M059J (cell line): ENCODE data around the gene BCL6. TPM values are rescaled to one million over a fixed set of nuclear protein-coding genes. Genes with fewer than 3 reads are reported as not detected.
"Not testable (repeated sequence)": the region's sequence is repeated elsewhere in the genome, so short reads cannot be mapped to it uniquely, and the experiment has no call there.

Experiments used
- DNase-seq: peaks from one replicate; pipeline ENCODE4 v3.0.0-alpha.2; 2012; ENCODE audit warnings: low read depth
- total RNA-seq: library from RNA; depleted of rRNA; stranded (reverse); fragments of >200 nt; shearing (Covaris generic); gene quantifications from 2 replicates; pipeline ENCODE4 v1.2.3, GENCODE V29; 2014

Gene BCL6
- total RNA-seq, 1 experiment from 2014 or later = 19.2 TPM

- peak; percentile 81 for DNase-seq
Observed at GRCh38 chr3:187714404-187714979, 30.8 kb downstream of the BCL6 start.

- peak; percentile 74 for DNase-seq
Observed at GRCh38 chr3:187713504-187713903, 31.8 kb downstream of the BCL6 start.

- no peak for DNase-seq
Observed at GRCh38 chr3:187709155-187709554, 36.1 kb downstream of the BCL6 start.

- DNase-seq = no peak
Observed at GRCh38 chr3:187708696-187709095, 36.6 kb downstream of the BCL6 start.

GRCh38 chr3:187706971-187707370 lies 38.3 kb downstream of the BCL6 start:
- DNase-seq = no peak

- peak; percentile 37 for DNase-seq
Observed at GRCh38 chr3:187705164-187705563, 40.1 kb downstream of the BCL6 start.

GRCh38 chr3:187702507-187703033 lies 42.7 kb downstream of the BCL6 start, which contains the start of gene RTP2:
Gene RTP2 (minus strand): TSS chr3:187702557. CDS start chr3:187702128, 429 bp downstream.
- DNase-seq = peak; percentile 89

GRCh38 chr3:187700249-187700648 lies 45.0 kb downstream of the BCL6 start:
- no peak for DNase-seq

- DNase-seq = no peak
Observed at GRCh38 chr3:187698499-187699399, 46.5 kb downstream of the BCL6 start.

GRCh38 chr3:187696021-187696420 lies 49.2 kb downstream of the BCL6 start:
- DNase-seq = no peak

- DNase-seq = no peak
Observed at GRCh38 chr3:187695449-187695848, 49.8 kb downstream of the BCL6 start.

GRCh38 chr3:187694801-187695200 lies 50.5 kb downstream of the BCL6 start:
- DNase-seq = peak; percentile 67

- no peak for DNase-seq
Observed at GRCh38 chr3:187693431-187693830, 51.8 kb downstream of the BCL6 start.

- DNase-seq = peak; percentile 48
Observed at GRCh38 chr3:187689984-187690383, 55.3 kb downstream of the BCL6 start.

GRCh38 chr3:187686621-187687273 lies 58.5 kb downstream of the BCL6 start:
- DNase-seq = no peak

GRCh38 chr3:187685948-187686347 lies 59.3 kb downstream of the BCL6 start:
- no peak for DNase-seq

GRCh38 chr3:187684880-187685279 lies 60.4 kb downstream of the BCL6 start:
- peak; percentile 74 for DNase-seq

GRCh38 chr3:187684444-187684843 lies 60.8 kb downstream of the BCL6 start:
- no peak for DNase-seq

- not testable (repeated sequence) for DNase-seq
Observed at GRCh38 chr3:187681756-187682155, 63.5 kb downstream of the BCL6 start.

GRCh38 chr3:187679638-187680396 lies 65.5 kb downstream of the BCL6 start:
- DNase-seq = peak; percentile 77

- DNase-seq = peak; percentile 68
Observed at GRCh38 chr3:187678726-187679268, 66.5 kb downstream of the BCL6 start.
